Activated naive CD8-positive, alpha-beta T cell (primary cell): ENCODE results near the gene SEMA3A.
"Not testable (repeated sequence)": the region's sequence is repeated elsewhere in the genome, so short reads cannot be mapped to it uniquely, and the experiment has no call there.

ENCODE experiments used
- H3K27ac Mint-ChIP-seq: one replicate; pipeline ENCODE4 v1.8.0; 2021; ENCODE audit warnings: mixed read lengths
- H3K27me3 Mint-ChIP-seq: one replicate; pipeline ENCODE4 v1.8.0; 2021; ENCODE audit warnings: mixed read lengths
- H3K36me3 Mint-ChIP-seq: one replicate; pipeline ENCODE4 v1.8.0; 2021; ENCODE audit warnings: mixed read lengths
- H3K4me1 Mint-ChIP-seq: one replicate; pipeline ENCODE4 v1.8.0; 2021; ENCODE audit warnings: low read depth, mixed read lengths
- H3K4me3 Mint-ChIP-seq: one replicate; pipeline ENCODE4 v1.8.0; 2021; ENCODE audit warnings: mild to moderate bottlenecking, mixed read lengths
- H3K9me3 Mint-ChIP-seq: one replicate; pipeline ENCODE4 v1.8.0; 2021; ENCODE audit warnings: low read depth, mixed read lengths

The SEMA3A gene

DNA sequence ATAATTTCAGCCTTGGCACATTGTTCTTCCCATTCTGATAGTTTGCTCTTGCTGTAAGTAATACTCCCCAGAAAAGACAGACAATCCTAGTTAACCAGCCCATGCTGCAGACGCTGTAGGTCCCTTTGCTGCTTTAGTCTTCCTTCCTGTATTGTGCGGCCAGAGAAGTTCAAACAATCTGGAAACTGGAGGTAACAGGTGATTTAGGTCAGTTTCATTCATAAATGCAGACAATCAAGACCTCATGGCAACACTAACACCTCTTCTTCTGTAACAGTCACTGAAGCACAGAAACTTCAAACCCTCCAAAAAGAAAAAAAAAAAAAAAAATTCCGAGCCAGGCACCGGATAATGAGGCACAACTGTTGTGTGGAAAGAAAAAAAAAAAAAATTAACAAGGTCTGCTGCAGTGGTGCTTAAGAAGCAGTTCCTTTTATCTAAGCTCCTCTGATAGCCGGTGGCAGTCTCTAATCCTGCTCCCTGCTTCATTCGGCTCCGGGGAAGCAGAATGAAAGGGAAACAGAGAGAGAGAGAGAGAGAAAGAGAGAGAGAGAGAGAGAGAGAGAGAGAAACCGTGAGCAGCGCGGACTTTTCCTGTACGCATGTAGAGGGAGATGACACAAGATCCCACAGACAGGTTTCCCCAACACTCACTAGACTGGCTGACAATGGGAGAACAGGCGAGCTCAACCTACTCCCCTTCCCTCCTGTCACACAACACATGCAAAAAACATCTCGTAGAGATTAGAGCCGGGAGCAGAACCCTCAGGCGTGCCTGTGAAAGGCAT is at the start of gene SEMA3A:
Gene SEMA3A, minus strand, starts transcription at position 306 of the 788 bp plus-strand sequence. Its CDS starts 203 bp downstream, at position 103.
- peak within 1 kb of the TSS; percentile 50 for H3K27ac Mint-ChIP-seq
- H3K4me3 Mint-ChIP-seq: peak within 1 kb of the TSS; percentile 95
- H3K27me3 Mint-ChIP-seq: peaks cover 2% of the 10 kb centered on the region
- no peaks in the 10 kb centered on the region for H3K36me3 Mint-ChIP-seq
- H3K4me1 Mint-ChIP-seq: peaks cover 23% of the 10 kb centered on the region
- no peaks in the 10 kb centered on the region for H3K9me3 Mint-ChIP-seq

DNA sequence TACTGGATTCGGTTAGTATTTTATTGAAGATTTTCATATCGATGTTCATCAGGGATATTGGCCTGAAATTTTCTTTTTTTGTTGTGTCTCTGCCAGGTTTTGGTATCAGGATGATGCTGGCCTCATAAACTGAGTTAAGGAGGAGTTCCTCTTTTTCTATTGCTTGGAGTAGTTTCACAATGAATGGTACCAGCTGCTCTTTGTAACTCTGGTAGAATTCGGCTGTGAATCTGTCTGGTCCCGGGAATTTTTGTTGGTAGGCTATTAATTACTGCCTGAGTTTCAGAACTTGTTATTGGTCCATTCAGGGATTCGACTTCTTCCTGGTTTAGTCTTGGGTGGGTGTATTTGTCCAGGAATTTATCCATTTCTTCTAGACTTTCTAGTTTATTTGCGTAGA is 48.4 kb upstream of the SEMA3A start:
- not testable (repeated sequence) for H3K36me3 Mint-ChIP-seq, H3K4me1 Mint-ChIP-seq, H3K4me3 Mint-ChIP-seq, H3K27me3 Mint-ChIP-seq, H3K27ac Mint-ChIP-seq
- H3K9me3 Mint-ChIP-seq: peaks cover 22% of the 10 kb centered on the region

DNA sequence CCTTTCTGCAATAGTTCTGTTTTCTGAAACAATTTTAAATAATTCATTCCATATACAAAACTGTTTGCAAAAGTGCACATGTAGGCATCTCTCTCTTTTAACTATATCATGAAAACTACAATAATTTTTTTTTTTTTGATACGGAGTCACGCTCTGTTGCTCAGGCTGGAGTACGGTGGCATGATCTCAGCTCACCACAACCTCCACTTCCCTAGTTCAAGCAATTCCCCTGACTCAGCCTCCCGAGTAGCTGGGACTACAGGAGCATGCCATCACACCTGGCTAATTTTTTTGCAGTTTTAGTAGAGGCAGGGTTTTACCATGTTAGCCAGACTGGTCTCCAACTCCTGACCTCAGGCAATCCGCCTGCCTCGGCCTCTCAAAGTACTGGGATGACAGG is 44.0 kb upstream of the SEMA3A start:
- Mint-ChIP-seq H3K4me1 (no peaks in the 10 kb centered on the region), H3K4me3 (no peak overlapping the region), H3K27ac (no peak overlapping the region), H3K36me3 (peaks cover 2% of the 10 kb centered on the region), H3K9me3 (peaks cover 12% of the 10 kb centered on the region), H3K27me3 (peaks cover 1% of the 10 kb centered on the region)

DNA sequence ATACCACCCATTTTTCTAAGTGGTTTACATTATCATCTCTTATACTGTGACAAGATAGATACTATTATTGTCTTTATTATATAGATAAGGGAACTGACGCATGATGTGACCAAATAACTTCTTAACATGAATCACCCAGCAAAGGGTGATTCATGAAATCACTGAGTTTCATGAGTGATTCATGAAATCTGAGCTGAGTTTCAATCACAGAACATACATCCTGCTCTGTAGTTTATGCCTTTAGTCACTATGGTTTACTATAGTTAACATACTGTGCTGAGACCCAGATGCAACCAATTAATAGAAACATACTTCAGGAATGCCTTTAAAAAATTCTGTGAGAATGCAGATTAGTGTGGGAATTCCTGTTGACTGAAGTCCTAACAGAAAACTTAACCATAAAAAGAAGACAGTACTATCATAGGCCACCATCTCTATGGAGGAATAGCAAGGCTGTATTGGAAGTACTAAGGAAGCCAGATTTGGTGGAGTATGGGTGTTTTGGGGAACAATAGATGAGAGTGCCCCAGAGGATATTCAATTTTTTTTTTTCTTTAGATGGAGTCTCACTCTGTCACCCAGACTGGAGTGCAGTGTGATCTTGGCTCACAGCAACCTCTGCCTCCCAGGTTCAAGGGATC is 43.1 kb upstream of the SEMA3A start:
- no peak overlapping the region for H3K4me3 Mint-ChIP-seq
- H3K4me1 Mint-ChIP-seq: no peaks in the 10 kb centered on the region
- peaks cover 1% of the 10 kb centered on the region for H3K27me3 Mint-ChIP-seq
- H3K36me3 Mint-ChIP-seq: peaks cover 2% of the 10 kb centered on the region
- no peak overlapping the region for H3K27ac Mint-ChIP-seq
- peaks cover 5% of the 10 kb centered on the region for H3K9me3 Mint-ChIP-seq

DNA sequence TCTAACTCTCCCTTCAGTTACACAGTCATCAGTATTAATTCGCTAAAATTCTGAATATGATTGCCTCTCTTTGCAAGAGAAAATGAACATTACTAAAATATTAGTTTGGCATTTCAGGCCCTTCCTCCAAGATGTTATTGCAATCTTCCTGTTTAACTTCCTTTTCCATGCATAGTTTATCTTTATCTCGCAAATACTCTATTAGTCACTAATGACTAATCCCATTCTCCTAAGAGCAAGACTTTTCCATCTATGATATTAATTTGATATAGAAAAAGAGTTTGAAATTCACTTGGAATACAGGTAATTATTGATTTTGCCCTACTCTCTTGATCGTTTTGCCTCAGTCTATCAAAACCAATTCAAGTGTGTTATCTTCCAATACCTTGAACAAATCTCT is 41.8 kb upstream of the SEMA3A start:
- no peak overlapping the region for H3K27ac Mint-ChIP-seq
- no peaks in the 10 kb centered on the region for H3K4me1 Mint-ChIP-seq
- H3K9me3 Mint-ChIP-seq: peaks cover 5% of the 10 kb centered on the region
- no peak overlapping the region for H3K4me3 Mint-ChIP-seq
- H3K27me3 Mint-ChIP-seq: peaks cover 1% of the 10 kb centered on the region
- H3K36me3 Mint-ChIP-seq: peaks cover 2% of the 10 kb centered on the region

DNA sequence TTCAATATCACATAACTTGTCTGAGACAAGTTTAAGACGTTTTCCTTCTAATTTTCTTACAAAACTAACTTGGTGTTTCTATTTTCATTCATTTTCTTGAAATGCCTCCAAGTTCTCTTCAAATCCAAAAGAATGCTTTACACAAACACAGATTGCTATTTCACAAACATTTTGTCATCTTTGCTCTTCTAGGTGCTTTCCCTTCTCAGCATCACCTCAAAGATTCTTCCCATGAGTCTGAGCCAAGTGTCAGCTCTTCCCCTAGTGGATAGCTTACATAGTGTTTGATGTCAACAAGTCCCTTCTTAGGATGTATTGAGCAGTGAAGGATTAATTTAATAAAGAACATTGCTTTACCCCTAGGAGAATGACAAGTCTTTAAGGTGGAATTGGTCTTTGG is 38.1 kb upstream of the SEMA3A start:
- H3K9me3 Mint-ChIP-seq: no peaks in the 10 kb centered on the region
- no peak overlapping the region for H3K4me3 Mint-ChIP-seq
- no peaks in the 10 kb centered on the region for H3K4me1 Mint-ChIP-seq
- H3K27me3 Mint-ChIP-seq: peaks cover 1% of the 10 kb centered on the region
- no peak overlapping the region for H3K27ac Mint-ChIP-seq
- H3K36me3 Mint-ChIP-seq: no peaks in the 10 kb centered on the region

DNA sequence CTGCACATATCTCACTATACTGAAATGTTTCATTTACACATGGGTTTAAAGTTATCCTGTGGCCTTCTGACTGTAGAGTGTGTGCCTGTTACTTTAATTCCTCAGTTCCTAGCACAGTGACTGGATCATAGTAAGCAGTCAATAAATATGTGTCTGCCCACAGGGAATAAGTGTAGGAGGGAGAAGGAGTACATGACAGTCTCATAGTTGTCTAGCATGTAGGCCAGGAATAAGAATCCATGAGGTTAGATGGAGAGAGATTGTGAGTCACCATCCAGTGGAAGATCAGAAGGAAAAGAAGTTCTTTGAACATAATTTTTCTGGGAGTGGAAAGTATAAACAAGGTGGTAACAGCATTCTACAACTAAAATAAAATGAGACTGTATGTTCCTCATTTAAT is 36.6 kb upstream of the SEMA3A start:
- Mint-ChIP-seq H3K9me3 (no peaks in the 10 kb centered on the region), H3K27ac (no peak overlapping the region), H3K4me3 (no peak overlapping the region), H3K4me1 (no peaks in the 10 kb centered on the region), H3K36me3 (no peaks in the 10 kb centered on the region), H3K27me3 (peaks cover 1% of the 10 kb centered on the region)

DNA sequence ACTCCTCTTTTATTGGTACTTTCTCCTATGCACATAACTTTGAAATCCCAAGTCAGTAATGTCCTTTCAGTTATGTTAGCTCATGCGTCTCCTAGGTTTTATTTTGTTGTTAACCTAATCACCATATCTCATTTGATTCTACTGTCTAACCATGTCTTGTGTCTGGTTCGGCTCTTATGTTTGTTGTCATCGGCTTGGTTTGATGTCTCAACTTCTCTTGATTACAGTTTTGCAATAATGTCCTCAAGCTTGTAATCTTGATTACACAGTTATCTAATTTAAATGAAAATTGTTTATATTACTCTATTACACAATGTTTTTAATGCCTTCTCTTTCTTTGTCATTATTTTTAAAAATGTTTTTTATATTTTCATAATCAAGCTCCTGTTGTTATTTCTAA is 35.9 kb upstream of the SEMA3A start:
- Mint-ChIP-seq H3K27me3 (peaks cover under 1% of the 10 kb centered on the region), H3K4me3 (no peak overlapping the region), H3K4me1 (no peaks in the 10 kb centered on the region), H3K9me3 (no peaks in the 10 kb centered on the region), H3K27ac (no peak overlapping the region), H3K36me3 (no peaks in the 10 kb centered on the region)

DNA sequence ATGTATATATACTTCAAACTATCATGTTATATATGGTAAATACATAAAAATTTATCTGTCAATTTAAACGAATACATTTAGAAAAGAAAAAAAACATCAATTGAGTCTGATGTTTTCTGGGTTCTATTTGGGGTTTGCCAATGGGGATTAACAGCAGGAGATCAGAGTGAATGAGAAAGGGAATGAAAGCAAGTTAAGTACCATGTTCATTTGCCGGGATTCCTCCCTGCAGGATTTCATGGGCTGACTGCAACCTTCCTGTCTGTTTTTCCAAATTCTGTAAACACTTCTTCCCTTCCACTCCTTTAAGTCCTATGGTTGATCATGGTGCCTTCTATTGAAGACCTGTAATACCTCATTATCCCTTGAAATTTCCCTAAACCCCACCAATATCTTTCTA is 33.9 kb upstream of the SEMA3A start:
- no peaks in the 10 kb centered on the region for H3K9me3 Mint-ChIP-seq
- H3K27ac Mint-ChIP-seq: no peak overlapping the region
- no peaks in the 10 kb centered on the region for H3K36me3 Mint-ChIP-seq
- no peaks in the 10 kb centered on the region for H3K27me3 Mint-ChIP-seq
- no peaks in the 10 kb centered on the region for H3K4me1 Mint-ChIP-seq
- no peak overlapping the region for H3K4me3 Mint-ChIP-seq

DNA sequence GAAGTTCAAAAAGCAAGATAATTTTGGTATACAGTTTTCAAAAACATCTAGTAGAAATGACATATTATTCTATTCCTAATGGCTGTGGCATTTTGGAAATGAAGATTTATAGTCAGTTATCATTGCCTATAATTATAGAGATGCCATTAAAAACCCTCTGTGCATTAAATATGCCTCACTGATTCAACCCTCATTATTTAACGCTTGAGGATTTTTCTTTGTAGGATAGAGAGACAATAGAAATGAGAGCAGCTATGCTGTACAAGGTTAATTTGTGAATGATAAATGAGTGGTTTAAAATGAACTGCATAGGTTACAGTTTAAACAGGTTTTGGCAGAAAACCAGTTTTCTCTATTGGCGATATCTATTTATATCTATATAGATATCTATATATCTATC is 32.2 kb upstream of the SEMA3A start:
- no peaks in the 10 kb centered on the region for H3K9me3 Mint-ChIP-seq
- H3K36me3 Mint-ChIP-seq: no peaks in the 10 kb centered on the region
- no peak overlapping the region for H3K4me3 Mint-ChIP-seq
- H3K4me1 Mint-ChIP-seq: no peaks in the 10 kb centered on the region
- H3K27ac Mint-ChIP-seq: no peak overlapping the region
- no peaks in the 10 kb centered on the region for H3K27me3 Mint-ChIP-seq

DNA sequence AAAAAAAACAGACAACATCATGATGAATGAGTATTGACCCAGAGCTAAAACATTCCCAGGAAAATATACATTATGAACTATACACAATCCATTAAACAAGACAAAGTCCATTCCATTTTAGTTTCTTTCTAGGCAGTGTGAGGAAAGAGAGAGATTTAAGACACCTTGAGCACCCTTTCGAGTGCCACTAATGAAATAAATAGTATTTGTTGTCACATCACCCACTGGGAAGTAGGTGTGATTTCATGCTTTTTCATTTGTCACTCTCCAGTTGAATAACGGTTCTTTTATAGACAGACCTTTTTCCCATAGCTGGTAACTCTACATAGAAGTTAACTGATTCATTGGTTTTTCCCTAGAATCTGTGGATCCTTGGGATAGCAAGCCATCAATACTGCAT is 29.9 kb upstream of the SEMA3A start:
- H3K4me3 Mint-ChIP-seq: no peak overlapping the region
- H3K36me3 Mint-ChIP-seq: no peaks in the 10 kb centered on the region
- H3K4me1 Mint-ChIP-seq: no peaks in the 10 kb centered on the region
- no peak overlapping the region for H3K27ac Mint-ChIP-seq
- no peaks in the 10 kb centered on the region for H3K9me3 Mint-ChIP-seq
- H3K27me3 Mint-ChIP-seq: no peaks in the 10 kb centered on the region

DNA sequence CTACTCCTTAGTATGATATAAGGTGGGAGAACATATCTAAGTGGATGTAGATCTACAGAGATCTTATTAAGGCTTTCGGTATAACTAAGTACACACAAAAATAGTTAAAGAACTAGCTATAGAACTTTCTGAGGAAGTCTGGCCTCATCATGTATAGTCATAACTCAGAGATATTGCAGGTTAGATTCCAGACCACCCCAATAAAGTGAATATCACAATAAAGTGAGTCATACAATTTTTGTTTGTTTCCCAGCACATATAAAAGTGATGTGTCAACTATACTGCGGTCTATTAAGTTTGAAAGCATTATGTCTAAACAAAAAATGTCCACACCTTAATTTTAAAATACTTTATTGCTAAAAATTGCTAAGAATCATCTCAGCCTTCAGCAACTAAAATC is 24.7 kb upstream of the SEMA3A start:
- H3K36me3 Mint-ChIP-seq: no peaks in the 10 kb centered on the region
- H3K4me1 Mint-ChIP-seq: no peaks in the 10 kb centered on the region
- peaks cover 3% of the 10 kb centered on the region for H3K27me3 Mint-ChIP-seq
- no peak overlapping the region for H3K4me3 Mint-ChIP-seq
- no peak overlapping the region for H3K27ac Mint-ChIP-seq
- no peaks in the 10 kb centered on the region for H3K9me3 Mint-ChIP-seq

DNA sequence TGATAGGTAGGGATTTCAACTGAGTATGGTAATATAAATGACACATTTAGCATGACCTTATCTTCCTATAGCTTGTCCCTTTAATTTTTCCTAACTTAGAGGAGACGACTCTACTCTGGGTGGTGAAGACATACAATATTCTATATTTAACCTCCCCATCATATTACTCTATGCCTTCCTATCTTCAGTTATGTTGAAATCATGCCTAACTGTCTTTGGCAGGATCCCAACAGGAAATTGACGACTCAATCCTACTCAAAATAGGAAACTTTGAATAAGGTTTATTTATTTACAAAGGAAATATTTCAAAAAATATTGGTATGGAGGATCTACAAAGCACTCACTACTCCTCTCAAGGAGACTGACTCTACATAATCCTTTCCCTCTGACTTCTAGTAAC is 24.1 kb upstream of the SEMA3A start:
- Mint-ChIP-seq H3K4me3 (no peak overlapping the region), H3K36me3 (no peaks in the 10 kb centered on the region), H3K27me3 (peaks cover 3% of the 10 kb centered on the region), H3K27ac (no peak overlapping the region), H3K9me3 (no peaks in the 10 kb centered on the region), H3K4me1 (no peaks in the 10 kb centered on the region)

DNA sequence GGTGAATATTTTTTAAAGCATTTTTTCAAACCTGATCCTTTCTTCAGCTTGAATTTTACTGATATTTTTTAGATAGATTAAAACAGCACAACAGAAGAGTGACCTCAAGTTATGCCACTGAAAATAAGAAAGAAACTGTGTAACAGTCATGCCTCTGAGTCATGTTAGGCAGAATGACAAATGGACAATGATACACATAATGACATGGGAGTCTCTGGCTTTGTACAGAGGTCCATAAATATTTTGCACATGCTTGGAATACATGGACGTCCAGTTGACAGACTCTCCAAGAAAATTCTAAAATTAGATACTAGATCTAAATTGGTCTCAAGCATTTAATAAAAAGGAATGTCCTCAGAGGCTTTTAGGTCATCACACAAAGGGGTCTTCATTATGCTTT is 21.9 kb upstream of the SEMA3A start:
- Mint-ChIP-seq H3K4me1 (no peaks in the 10 kb centered on the region), H3K36me3 (no peaks in the 10 kb centered on the region), H3K27ac (no peak overlapping the region), H3K4me3 (no peak overlapping the region), H3K27me3 (peaks cover 3% of the 10 kb centered on the region), H3K9me3 (no peaks in the 10 kb centered on the region)

DNA sequence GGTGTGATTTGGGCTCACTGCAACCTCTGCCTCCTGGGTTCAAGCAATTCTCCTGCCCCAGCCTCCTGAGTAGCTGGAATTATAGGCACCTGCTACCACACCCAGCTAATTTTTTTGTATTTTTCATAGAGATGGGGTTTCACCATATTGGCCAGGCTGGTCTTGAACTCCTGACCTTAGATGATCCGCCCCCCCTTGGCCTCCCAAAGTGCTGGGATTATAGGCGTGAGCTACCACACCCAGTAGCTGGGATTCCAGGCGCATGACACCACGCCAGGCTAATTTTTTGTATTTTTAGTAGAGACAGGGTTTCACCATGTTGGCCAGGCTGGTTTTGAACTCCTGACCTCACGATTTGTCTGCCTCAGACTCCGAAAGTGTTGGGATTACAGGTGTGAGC is 20.2 kb upstream of the SEMA3A start:
- H3K36me3 Mint-ChIP-seq, H3K4me1 Mint-ChIP-seq, H3K4me3 Mint-ChIP-seq, H3K9me3 Mint-ChIP-seq, H3K27me3 Mint-ChIP-seq, H3K27ac Mint-ChIP-seq: not testable (repeated sequence)

DNA sequence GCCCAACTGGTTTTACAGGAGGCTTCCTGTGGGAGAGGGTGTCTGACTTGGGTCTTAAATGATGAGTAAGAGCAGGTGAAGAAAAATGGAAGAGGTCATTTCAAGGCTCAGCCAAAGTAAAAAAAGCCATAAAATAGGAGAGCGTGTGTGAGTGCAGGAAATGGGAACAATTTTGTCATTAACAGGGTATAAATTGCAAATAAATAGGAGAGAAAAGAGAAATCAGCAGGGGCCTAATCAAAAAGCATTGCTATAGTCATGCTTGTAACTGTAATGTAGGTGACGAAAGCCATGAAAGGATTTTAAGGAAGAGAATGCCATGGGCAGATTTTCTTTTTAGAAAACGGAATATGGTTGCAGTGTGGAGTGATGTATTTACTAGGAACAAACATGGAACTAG is 15.7 kb upstream of the SEMA3A start:
- H3K4me1 Mint-ChIP-seq: no peaks in the 10 kb centered on the region
- H3K4me3 Mint-ChIP-seq: no peak overlapping the region
- H3K9me3 Mint-ChIP-seq: no peaks in the 10 kb centered on the region
- no peak overlapping the region for H3K27ac Mint-ChIP-seq
- no peaks in the 10 kb centered on the region for H3K36me3 Mint-ChIP-seq
- no peaks in the 10 kb centered on the region for H3K27me3 Mint-ChIP-seq
